ENCODE measurements around the gene ZBTB20. TPM values are rescaled to one million over a fixed set of nuclear protein-coding genes. Genes with fewer than 3 reads are reported as not detected.
A peak's percentile ranks its signal among the peaks of the same experiment; 100 is the strongest.

Gene ZBTB20
- total RNA-seq, 1 donor from 2014 or later: 3.9 TPM

DNA sequence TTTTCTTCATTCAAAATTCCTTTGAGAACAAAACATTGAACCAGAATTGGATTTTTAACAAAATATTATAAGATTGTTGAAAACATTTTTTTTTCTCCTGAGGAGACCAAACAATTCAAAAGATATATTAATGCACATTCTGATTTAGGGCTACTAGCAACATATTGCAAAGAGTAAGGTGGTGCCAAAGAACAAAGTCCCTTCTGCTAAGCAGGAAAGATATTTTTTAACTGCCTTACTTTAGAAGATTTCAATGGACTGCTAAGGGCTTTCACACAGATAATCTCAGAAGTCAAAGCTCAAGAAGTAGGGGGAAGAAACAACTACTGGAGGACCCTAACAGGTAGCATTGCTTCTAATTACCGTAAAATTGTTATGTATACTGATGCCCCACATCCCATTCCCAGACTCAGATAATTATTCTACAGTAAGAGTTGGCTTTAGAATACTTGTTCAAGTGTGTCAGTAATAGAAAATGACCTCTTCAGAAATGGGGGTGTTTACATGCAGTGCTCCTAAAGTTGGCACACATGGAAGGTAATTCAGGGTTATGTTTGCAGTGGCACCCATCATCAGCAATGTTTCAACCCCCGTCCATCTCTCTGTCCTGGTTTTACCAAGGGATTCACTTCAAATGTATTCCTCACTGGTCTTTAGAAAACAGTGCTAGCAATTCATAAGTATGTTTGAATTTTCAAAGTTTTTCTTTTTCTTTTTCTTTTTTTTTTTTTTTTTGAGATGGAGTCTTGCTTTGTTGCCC, 354.7 kb downstream of the ZBTB20 start:
- FAIRE-seq: no peak
- Histone ChIP-seq H3K27me3 (ENCODE audit: control insufficient read depth, insufficient read depth, low read length) (no peaks in the 10 kb centered on the region), H3K4me3 (ENCODE audit: low read depth, low read length) (no peak overlapping the region), H3K36me3 (ENCODE audit: control insufficient read depth, insufficient read depth, low read length) (no peaks in the 10 kb centered on the region)
- DNase-seq (ENCODE audit: low read depth): no peak
- TF ChIP-seq CTCF (IDR thresholded peaks at IDR 0.05; ENCODE audit: insufficient read depth, low read length, severe bottlenecking): no peak

DNA sequence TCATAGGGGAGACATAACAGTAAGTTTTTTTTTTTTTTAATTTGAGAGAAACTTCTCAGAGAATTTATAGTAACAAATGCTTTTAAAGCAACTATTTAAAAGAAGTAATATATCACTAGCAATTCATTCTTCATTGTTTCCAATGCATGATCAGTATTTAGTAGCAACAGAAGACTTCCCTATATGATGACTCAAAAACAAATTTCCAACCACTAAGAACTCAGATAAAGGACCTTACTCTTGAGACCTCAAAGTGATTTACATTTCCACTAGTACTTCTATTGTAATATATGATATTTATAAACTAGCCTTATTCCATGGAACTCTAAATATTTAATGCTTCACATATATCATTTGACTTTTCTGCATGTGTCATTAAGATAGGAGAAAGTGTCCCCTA, 356.3 kb downstream of the ZBTB20 start:
- no peak overlapping the region for H3K4me3 ChIP-seq (ENCODE audit: low read depth, low read length)
- no peak for DNase-seq (ENCODE audit: low read depth)
- no peak for FAIRE-seq

GRCh38 chr3:114789803-114790202, 357.3 kb downstream of the ZBTB20 start:
- Histone ChIP-seq H3K27me3 (ENCODE audit: control insufficient read depth, insufficient read depth, low read length) (no peaks in the 10 kb centered on the region), H3K36me3 (ENCODE audit: control insufficient read depth, insufficient read depth, low read length) (no peaks in the 10 kb centered on the region), H3K4me3 (ENCODE audit: low read depth, low read length) (no peak overlapping the region)
- no peak for TF ChIP-seq CTCF (IDR thresholded peaks at IDR 0.05; ENCODE audit: insufficient read depth, low read length, severe bottlenecking)
- FAIRE-seq (no peak), DNase-seq (ENCODE audit: low read depth) (no peak)

More for the DNA sequence above, 356.3 kb downstream of the ZBTB20 start:
- no peak for TF ChIP-seq CTCF (IDR thresholded peaks at IDR 0.05; ENCODE audit: insufficient read depth, low read length, severe bottlenecking)
- Histone ChIP-seq H3K36me3 (ENCODE audit: control insufficient read depth, insufficient read depth, low read length) (no peaks in the 10 kb centered on the region), H3K27me3 (ENCODE audit: control insufficient read depth, insufficient read depth, low read length) (no peaks in the 10 kb centered on the region)

- no peak for TF ChIP-seq CTCF (IDR thresholded peaks at IDR 0.05; ENCODE audit: insufficient read depth, low read length, severe bottlenecking)
- no peak overlapping the region for H3K4me3 ChIP-seq (ENCODE audit: low read depth, low read length)
- no peaks in the 10 kb centered on the region for H3K27me3 ChIP-seq (ENCODE audit: control insufficient read depth, insufficient read depth, low read length)
- FAIRE-seq (no peak), DNase-seq (ENCODE audit: low read depth) (no peak)
- no peaks in the 10 kb centered on the region for H3K36me3 ChIP-seq (ENCODE audit: control insufficient read depth, insufficient read depth, low read length)
Measured at GRCh38 chr3:114775395-114775794, 371.7 kb downstream of the ZBTB20 start.

DNA sequence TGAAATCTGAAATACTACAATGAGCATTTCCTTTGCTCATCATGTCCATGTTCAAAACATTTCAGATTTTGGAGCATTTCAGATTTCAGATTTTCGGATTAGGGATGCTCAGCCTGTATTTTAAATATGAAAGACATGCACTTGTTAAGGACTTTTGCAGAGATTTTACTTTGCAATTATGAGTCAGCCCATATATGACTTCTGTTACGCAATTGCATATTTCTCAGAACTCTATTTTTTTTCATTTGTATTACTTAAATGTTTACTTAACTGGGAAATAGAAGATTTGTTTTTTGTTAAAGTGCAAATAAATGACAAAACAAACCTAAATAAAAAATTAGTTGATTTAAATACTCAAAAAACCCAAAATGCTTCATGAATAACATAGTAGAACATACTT, 376.2 kb downstream of the ZBTB20 start:
- H3K4me3 ChIP-seq (ENCODE audit: low read depth, low read length): no peak overlapping the region
- TF ChIP-seq CTCF (IDR thresholded peaks at IDR 0.05; ENCODE audit: insufficient read depth, low read length, severe bottlenecking): no peak
- no peaks in the 10 kb centered on the region for H3K36me3 ChIP-seq (ENCODE audit: control insufficient read depth, insufficient read depth, low read length)
- no peak for FAIRE-seq
- H3K27me3 ChIP-seq (ENCODE audit: control insufficient read depth, insufficient read depth, low read length): no peaks in the 10 kb centered on the region
- DNase-seq (ENCODE audit: low read depth): peak; percentile 79

- no peak overlapping the region for H3K4me3 ChIP-seq (ENCODE audit: low read depth, low read length)
- TF ChIP-seq CTCF (IDR thresholded peaks at IDR 0.05; ENCODE audit: insufficient read depth, low read length, severe bottlenecking): no peak
- FAIRE-seq (no peak), DNase-seq (ENCODE audit: low read depth) (peak; percentile 25)
- H3K36me3 ChIP-seq (ENCODE audit: control insufficient read depth, insufficient read depth, low read length): no peaks in the 10 kb centered on the region
- H3K27me3 ChIP-seq (ENCODE audit: control insufficient read depth, insufficient read depth, low read length): no peaks in the 10 kb centered on the region
Measured at GRCh38 chr3:114764056-114764492, 383.0 kb downstream of the ZBTB20 start.
